ENCODE results near the gene MUCL3.
"Not testable (repeated sequence)": the region's sequence is repeated elsewhere in the genome, so short reads cannot be mapped to it uniquely, and the experiment has no call there.

Gene MUCL3

GRCh38 chr6:30901436-30901835 lies 39.3 kb upstream of the MUCL3 start:
- no peak for TF ChIP-seq CTCF (IDR thresholded peaks at IDR 0.05; ENCODE audit: control insufficient read depth, extremely low read depth, insufficient read depth)
- H3K4me3 ChIP-seq (ENCODE audit: low read depth, low read length), result no peak overlapping the region
- no peak for DNase-seq (ENCODE audit: low read depth)

GRCh38 chr6:30902196-30902595 lies 38.6 kb upstream of the MUCL3 start:
- DNase-seq (ENCODE audit: low read depth), result not testable (repeated sequence)

GRCh38 chr6:30902709-30903108 lies 38.1 kb upstream of the MUCL3 start:
- no peak for TF ChIP-seq CTCF (IDR thresholded peaks at IDR 0.05; ENCODE audit: control insufficient read depth, extremely low read depth, insufficient read depth)
- no peak overlapping the region for H3K4me3 ChIP-seq (ENCODE audit: low read depth, low read length)
- no peak for DNase-seq (ENCODE audit: low read depth)

More at GRCh38 chr6:30902196-30902595, 38.6 kb upstream of the MUCL3 start:
- not testable (repeated sequence) for H3K4me3 ChIP-seq (ENCODE audit: low read depth, low read length)

- no peak for DNase-seq (ENCODE audit: low read depth)
- TF ChIP-seq CTCF (IDR thresholded peaks at IDR 0.05; ENCODE audit: control insufficient read depth, extremely low read depth, insufficient read depth), result no peak
- H3K4me3 ChIP-seq (ENCODE audit: low read depth, low read length), result no peak overlapping the region
Observed at GRCh38 chr6:30903236-30903635, 37.5 kb upstream of the MUCL3 start.

- peak overlapping the region; percentile 92 for H3K4me3 ChIP-seq (ENCODE audit: low read depth, low read length)
- DNase-seq (ENCODE audit: low read depth), result not testable (repeated sequence)
Observed at GRCh38 chr6:30907290-30907757, 33.4 kb upstream of the MUCL3 start.

GRCh38 chr6:30907758-30908591 lies 32.8 kb upstream of the MUCL3 start, which contains the start of gene GTF2H4:
Gene GTF2H4 (plus strand): TSS chr6:30908207.
- peak within 1 kb of the TSS; percentile 92 for H3K4me3 ChIP-seq (ENCODE audit: low read depth, low read length)
- TF ChIP-seq CTCF (IDR thresholded peaks at IDR 0.05; ENCODE audit: control insufficient read depth, extremely low read depth, insufficient read depth), result no peak
- peak; percentile 98 for DNase-seq (ENCODE audit: low read depth)

- H3K4me3 ChIP-seq (ENCODE audit: low read depth, low read length), result peak overlapping the region; percentile 92
Observed at GRCh38 chr6:30908700-30909099, 32.1 kb upstream of the MUCL3 start.

GRCh38 chr6:30910473-30910872 lies 30.3 kb upstream of the MUCL3 start:
- H3K4me3 ChIP-seq (ENCODE audit: low read depth, low read length); DNase-seq (ENCODE audit: low read depth): not testable (repeated sequence)

More at GRCh38 chr6:30908700-30909099, 32.1 kb upstream of the MUCL3 start:
- DNase-seq (ENCODE audit: low read depth), result no peak
- TF ChIP-seq CTCF (IDR thresholded peaks at IDR 0.05; ENCODE audit: control insufficient read depth, extremely low read depth, insufficient read depth), result no peak

Measured in LNCaP clone FGC (cell line).